Esophagus muscularis mucosa (tissue), 4 donors: ENCODE data around the gene GSG1L. TPM values are rescaled to one million over a fixed set of nuclear protein-coding genes. Genes with fewer than 3 reads are reported as not detected.

Experiments used
- DNase-seq: peaks from one replicate; pipeline ENCODE4 v3.0.0-alpha.2; 2017; ENCODE audit errors: extremely low spot score
- H3K27ac ChIP-seq, 4 donors: fragments of 200-600 bp; sonication (generic); replicated peaks in 1 of 4; 1 replicate in 3 of 4; 2 replicates in 1 of 4; pipeline ENCODE4 v1.5.1; 2016 to 2019; ENCODE audit warnings: mild to moderate bottlenecking in 1 of 4
- H3K27me3 ChIP-seq, 4 donors: fragments of 200-600 bp; sonication (generic); one replicate each; pipeline versions ENCODE4 v1.5.1 to v1.6.0; 2016 to 2019
- H3K36me3 ChIP-seq, 4 donors: fragments of 200-600 bp; sonication (generic); one replicate each; pipeline ENCODE4 v1.5.1; 2016 to 2019
- H3K4me1 ChIP-seq, 4 donors: fragments of 200-600 bp; sonication (generic); one replicate each; pipeline ENCODE4 v1.5.1; 2016 to 2019
- H3K4me3 ChIP-seq, 4 donors: fragments of 200-600 bp; sonication (generic); 1 replicate in 2 of 4; 2 replicates in 2 of 4; pipeline ENCODE4 v1.5.1; 2016 to 2019; ENCODE audit warnings: mild to moderate bottlenecking in 4 of 4, moderate library complexity in 1 of 4
- H3K9me3 ChIP-seq, 4 donors: fragments of 200-600 bp; sonication (generic); 1 replicate in 3 of 4; 2 replicates in 1 of 4; pipeline ENCODE4 v1.5.1; 2016 to 2019
- EP300 ChIP-seq: sonication (generic); formaldehyde crosslinking; IDR thresholded peaks from one replicate; pipeline ENCODE4 v1.6.1; 2017; ENCODE audit warnings: antibody characterized with exemption
- POLR2A ChIP-seq: fragments of 450-650 bp; IDR thresholded peaks from one replicate; pipeline ENCODE4 v1.6.1; 2017; ENCODE audit warnings: antibody characterized with exemption, moderate library complexity, mild to moderate bottlenecking, low read depth
- POLR2AphosphoS5 ChIP-seq, 2 donors: sonication (generic); formaldehyde crosslinking; IDR thresholded peaks; one replicate each; pipeline ENCODE4 v1.6.1; 2017; ENCODE audit warnings: antibody characterized with exemption in 2 of 2
- WGBS: methylation state at CpG from one replicate; pipeline ENCODE4 v1.1.5; 2018; 5-methylcytosine and 5-hydroxymethylcytosine counted together
- intact Hi-C: fragments of 100-400 bp; cut with DNase I; formaldehyde crosslinking; loops from one replicate; pipeline ENCODE4 v1.15.1; 2023
- total RNA-seq, 4 donors: library from RNA; depleted of rRNA; stranded (reverse); fragments of >200 nt; gene quantifications; one replicate each; pipeline versions ENCODE4 v1.1.0 to v1.2.1, GENCODE V29; 2016
- TF ChIP-seq, protein P1 (sequence below), 3 experiments: fragments of 200-600 bp in 2 of 3; fragments of 450-650 bp in 1 of 3; sonication (generic) in 2 of 3; IDR thresholded peaks; one replicate each; pipeline ENCODE4 v1.5.1; 2017 to 2019; ENCODE audit warnings: antibody characterized with exemption in 3 of 3, mild to moderate bottlenecking in 2 of 3, moderate library complexity in 1 of 3

The GSG1L gene
- total RNA-seq, 4 donors from 2014 or later, result 0.19 to 0.83 TPM; not detected in 2

DNA sequence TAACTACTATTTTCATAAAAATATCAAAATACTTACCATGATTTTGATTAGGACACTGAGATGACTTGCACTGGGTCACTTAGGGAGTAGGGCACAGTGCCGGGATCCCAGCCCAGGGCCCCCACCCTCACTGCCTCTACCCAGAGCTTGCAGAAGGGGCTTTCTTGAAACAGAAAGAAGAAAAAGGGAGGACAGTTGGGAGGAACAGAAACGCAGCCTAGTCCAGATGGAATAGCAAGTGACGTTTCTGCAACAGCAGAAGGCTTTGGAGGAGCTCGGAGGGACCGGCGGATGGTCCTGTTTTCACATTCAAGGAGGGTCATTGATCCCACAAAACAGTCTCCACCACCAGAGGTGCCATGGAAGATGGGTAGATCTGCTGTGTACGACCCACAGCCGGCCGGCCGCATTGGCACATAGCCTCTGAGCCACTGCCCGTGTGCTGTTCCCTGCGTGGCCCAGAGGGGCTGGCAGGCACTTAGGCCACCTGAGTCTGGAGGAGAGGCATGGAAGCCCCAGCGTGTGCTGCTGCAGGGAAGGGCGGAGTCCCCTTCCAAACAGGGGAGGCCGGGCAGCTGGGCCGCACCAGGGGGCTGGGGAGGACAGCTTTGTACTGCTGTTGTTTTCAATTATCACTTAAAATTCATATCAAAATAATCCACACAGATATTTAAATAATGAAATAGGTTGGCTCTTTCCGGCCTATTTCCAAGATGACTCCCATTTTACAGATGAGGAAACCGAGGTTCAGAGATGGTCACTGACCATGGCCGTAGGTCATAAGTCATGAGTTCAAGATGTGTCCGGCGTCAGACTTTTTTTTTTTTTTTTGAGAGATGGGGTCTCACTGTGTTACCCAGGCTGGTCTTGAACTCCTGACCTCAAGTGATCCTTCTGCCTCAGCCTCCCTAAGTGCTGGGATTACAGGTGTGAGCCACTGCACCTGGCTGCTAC, 22.9 kb upstream of the GSG1L start:
- Histone ChIP-seq H3K36me3 (no peaks in the 10 kb centered on the region), H3K4me1 (no peaks in the 10 kb centered on the region), H3K27ac (no peak overlapping the region), H3K27me3 (no peaks in the 10 kb centered on the region), H3K9me3 (no peaks in the 10 kb centered on the region), H3K4me3 (no peak overlapping the region)
- intact Hi-C loops, result no loop called here
- no peak for TF ChIP-seq POLR2A
- WGBS, result 90% methylated on average over 21 of the region's 21 CpGs
- DNase-seq, result no peak

DNA sequence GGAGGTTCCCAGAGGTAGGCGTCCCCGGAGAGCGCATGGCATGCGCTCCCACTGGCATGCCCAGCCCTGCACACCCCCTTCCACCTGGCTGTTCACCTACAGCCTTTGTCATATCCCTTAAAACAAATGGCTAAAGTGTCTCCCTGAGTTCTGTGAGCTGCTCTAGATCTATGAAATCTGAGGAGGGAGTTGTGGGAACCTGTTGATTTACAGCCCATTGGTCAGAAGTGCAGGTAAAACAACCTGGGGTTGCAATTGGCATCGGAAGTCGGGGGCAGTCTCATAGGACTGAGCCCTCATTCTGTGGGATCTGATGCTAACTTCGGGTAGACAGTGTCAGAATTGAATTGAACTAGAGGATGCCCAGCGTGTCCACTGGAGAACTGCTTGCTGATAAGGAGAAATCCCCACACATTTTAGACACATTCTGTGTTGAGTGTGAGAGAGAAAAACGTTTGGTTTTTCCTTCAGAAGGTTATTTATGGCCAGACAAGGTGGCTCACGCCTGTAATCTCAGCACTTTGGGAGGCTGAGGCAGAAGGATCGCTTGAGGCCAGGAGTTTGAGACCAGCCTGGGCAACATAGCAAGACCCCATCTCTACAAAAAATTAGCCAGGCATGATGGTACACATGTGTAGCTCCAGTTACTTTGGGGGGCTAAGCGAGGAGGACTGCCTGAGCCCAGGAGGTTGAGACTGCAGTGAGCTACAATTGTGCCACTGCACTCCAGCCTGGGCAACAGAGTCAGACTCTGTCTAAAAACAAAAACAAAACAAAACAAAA, 22.1 kb upstream of the GSG1L start:
- no peak for DNase-seq
- Histone ChIP-seq H3K36me3 (no peaks in the 10 kb centered on the region), H3K27ac (no peak overlapping the region), H3K4me1 (no peaks in the 10 kb centered on the region), H3K27me3 (no peaks in the 10 kb centered on the region), H3K4me3 (no peak overlapping the region), H3K9me3 (no peaks in the 10 kb centered on the region)
- WGBS, result 81% methylated on average over 12 of the region's 12 CpGs
- no peak for TF ChIP-seq POLR2A
- TF ChIP-seq EP300, result no peak
- TF ChIP-seq, protein P1, sequence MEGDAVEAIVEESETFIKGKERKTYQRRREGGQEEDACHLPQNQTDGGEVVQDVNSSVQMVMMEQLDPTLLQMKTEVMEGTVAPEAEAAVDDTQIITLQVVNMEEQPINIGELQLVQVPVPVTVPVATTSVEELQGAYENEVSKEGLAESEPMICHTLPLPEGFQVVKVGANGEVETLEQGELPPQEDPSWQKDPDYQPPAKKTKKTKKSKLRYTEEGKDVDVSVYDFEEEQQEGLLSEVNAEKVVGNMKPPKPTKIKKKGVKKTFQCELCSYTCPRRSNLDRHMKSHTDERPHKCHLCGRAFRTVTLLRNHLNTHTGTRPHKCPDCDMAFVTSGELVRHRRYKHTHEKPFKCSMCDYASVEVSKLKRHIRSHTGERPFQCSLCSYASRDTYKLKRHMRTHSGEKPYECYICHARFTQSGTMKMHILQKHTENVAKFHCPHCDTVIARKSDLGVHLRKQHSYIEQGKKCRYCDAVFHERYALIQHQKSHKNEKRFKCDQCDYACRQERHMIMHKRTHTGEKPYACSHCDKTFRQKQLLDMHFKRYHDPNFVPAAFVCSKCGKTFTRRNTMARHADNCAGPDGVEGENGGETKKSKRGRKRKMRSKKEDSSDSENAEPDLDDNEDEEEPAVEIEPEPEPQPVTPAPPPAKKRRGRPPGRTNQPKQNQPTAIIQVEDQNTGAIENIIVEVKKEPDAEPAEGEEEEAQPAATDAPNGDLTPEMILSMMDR (IDR thresholded peaks at IDR 0.05), result no peak
- no peak for TF ChIP-seq POLR2AphosphoS5 (IDR thresholded peaks at IDR 0.05)
- intact Hi-C loops, result no loop called here

DNA sequence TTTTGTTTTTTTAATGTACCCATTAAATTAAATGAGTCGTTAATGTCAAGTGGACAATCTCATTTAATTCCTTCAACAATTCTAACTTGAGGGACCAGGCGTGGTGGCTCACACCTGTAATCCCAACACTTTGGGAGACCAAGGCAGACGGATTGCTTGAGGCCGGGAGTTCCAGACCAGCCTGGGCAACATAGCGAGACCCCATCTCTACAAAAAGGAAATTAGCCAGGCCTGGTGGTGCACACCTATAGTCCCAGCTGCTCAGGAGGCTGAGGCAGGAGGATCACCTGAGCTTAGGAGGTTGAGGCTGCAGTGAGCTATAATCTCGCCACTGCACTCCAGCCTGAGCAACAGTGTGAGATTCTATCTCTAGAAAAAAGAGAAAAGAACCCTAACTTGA, 20.7 kb upstream of the GSG1L start:
- no peaks in the 10 kb centered on the region for H3K27me3 ChIP-seq
- H3K9me3 ChIP-seq, result no peaks in the 10 kb centered on the region
- no peak for DNase-seq
- WGBS, result 90% methylated on average over 6 of the region's 6 CpGs
- no peaks in the 10 kb centered on the region for H3K36me3 ChIP-seq
- no peak overlapping the region for H3K27ac ChIP-seq
- intact Hi-C loops, result no loop called here
- no peaks in the 10 kb centered on the region for H3K4me1 ChIP-seq
- no peak overlapping the region for H3K4me3 ChIP-seq
- no peak for TF ChIP-seq POLR2AphosphoS5 (IDR thresholded peaks at IDR 0.05)
- TF ChIP-seq POLR2A, result no peak
- TF ChIP-seq, protein P1 (IDR thresholded peaks at IDR 0.05), result no peak
- no peak for TF ChIP-seq EP300

GRCh38 chr16:28082624-28083023, 19.1 kb upstream of the GSG1L start:
- H3K4me3 ChIP-seq, result no peak overlapping the region
- no peaks in the 10 kb centered on the region for H3K27me3 ChIP-seq
- H3K4me1 ChIP-seq, result no peaks in the 10 kb centered on the region
- 60% methylated on average over 13 of the region's 13 CpGs for WGBS
- no peak for DNase-seq
- H3K27ac ChIP-seq, result peak overlapping the region in 1 of 4 donors; percentile 33
- intact Hi-C loops, result no loop called here
- no peaks in the 10 kb centered on the region for H3K36me3 ChIP-seq
- no peaks in the 10 kb centered on the region for H3K9me3 ChIP-seq
- TF ChIP-seq, protein P1 (IDR thresholded peaks at IDR 0.05), result no peak
- TF ChIP-seq POLR2A (no peak), POLR2AphosphoS5 (IDR thresholded peaks at IDR 0.05) (no peak), EP300 (no peak)

DNA sequence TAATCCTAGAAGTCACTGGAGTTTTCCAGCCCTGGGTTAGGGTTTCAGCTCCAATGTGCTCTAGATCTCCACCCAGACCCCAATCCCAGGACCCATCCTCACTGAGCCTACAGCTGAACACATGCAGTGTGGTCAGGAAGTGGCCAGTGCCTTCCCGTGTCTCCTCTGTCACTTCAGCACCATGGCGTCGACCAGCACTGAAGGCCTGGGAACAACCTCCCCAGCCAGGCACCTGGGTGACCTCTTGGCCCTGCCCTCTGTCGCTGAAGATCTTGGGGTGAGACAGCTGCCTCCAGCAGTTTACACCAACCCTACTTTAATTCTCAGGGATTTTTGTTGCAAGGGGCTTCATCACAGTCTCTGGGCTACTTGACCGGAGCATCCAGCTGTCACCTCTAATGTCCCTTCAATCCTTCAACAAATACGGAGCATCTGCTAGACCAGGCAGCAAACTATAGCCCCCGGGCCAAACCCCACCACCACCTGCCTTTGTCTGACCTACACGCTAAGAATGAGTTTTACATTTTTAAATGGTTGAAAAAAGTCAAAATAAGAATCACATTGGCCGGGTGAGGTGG, 18.0 kb upstream of the GSG1L start:
- H3K4me1 ChIP-seq, result no peaks in the 10 kb centered on the region
- WGBS, result 77% methylated on average over 9 of the region's 9 CpGs
- H3K4me3 ChIP-seq, result no peak overlapping the region
- no peak for DNase-seq
- intact Hi-C loops, result no loop called here
- no peaks in the 10 kb centered on the region for H3K36me3 ChIP-seq
- no peaks in the 10 kb centered on the region for H3K9me3 ChIP-seq
- no peak overlapping the region for H3K27ac ChIP-seq
- TF ChIP-seq POLR2AphosphoS5 (IDR thresholded peaks at IDR 0.05) (no peak), POLR2A (no peak), EP300 (no peak)
- TF ChIP-seq, protein P1 (IDR thresholded peaks at IDR 0.05), result no peak
- no peaks in the 10 kb centered on the region for H3K27me3 ChIP-seq
